Transverse colon (tissue), 4 donors: ENCODE measurements around the gene NRF1. TPM values are rescaled to one million over a fixed set of nuclear protein-coding genes. Genes with fewer than 3 reads are reported as not detected.
"Not testable (repeated sequence)": the region's sequence is repeated elsewhere in the genome, so short reads cannot be mapped to it uniquely, and the experiment has no call there.

ENCODE experiments used
- DNase-seq: peaks from one replicate; pipeline ENCODE4 v3.0.0-alpha.2; 2019
- H3K27ac ChIP-seq, 4 donors: fragments of 200-600 bp; sonication (generic); 2 replicates each; pipeline ENCODE4 v1.5.1; 2016 to 2018; ENCODE audit warnings: inconsistent platforms in 4 of 4
- H3K27me3 ChIP-seq: fragments of 200-600 bp; sonication (generic); 2 replicates; pipeline ENCODE4 v1.5.1; 2017; ENCODE audit warnings: inconsistent platforms
- H3K36me3 ChIP-seq, 4 donors: fragments of 200-600 bp; sonication (generic); 2 replicates each; pipeline ENCODE4 v1.5.1; 2017 to 2019; ENCODE audit warnings: inconsistent platforms in 4 of 4
- H3K4me1 ChIP-seq, 4 donors: fragments of 200-600 bp; sonication (generic); 2 replicates each; pipeline ENCODE4 v1.5.1; 2017 to 2020; ENCODE audit warnings: inconsistent platforms in 4 of 4
- H3K4me3 ChIP-seq, 4 donors: fragments of 200-600 bp; sonication (generic); 1 replicate in 1 of 4; 2 replicates in 3 of 4; pipeline versions ENCODE4 v1.5.1 to v1.6.1; 2017 to 2019; ENCODE audit warnings: inconsistent platforms in 4 of 4
- H3K9me3 ChIP-seq, 2 donors: fragments of 200-600 bp; sonication (generic); 2 replicates each; pipeline ENCODE4 v1.5.1; 2017 to 2019; ENCODE audit warnings: inconsistent platforms in 2 of 2
- CTCF ChIP-seq, 5 experiments: fragments of 200-600 bp in 3 of 5; fragments of 450-650 bp in 2 of 5; sonication (generic) in 3 of 5; IDR thresholded peaks; 1 replicate in 2 of 5; 2 replicates in 3 of 5; pipeline ENCODE4 v1.5.1; 2016 to 2017; ENCODE audit warnings: antibody characterized with exemption in 5 of 5, inconsistent platforms in 3 of 5, mild to moderate bottlenecking in 2 of 5, moderate library complexity in 1 of 5
- EP300 ChIP-seq: sonication (generic); formaldehyde crosslinking; IDR thresholded peaks from one replicate; pipeline ENCODE4 v1.6.1; 2017; ENCODE audit warnings: antibody characterized with exemption, low read depth
- POLR2A ChIP-seq: fragments of 450-650 bp; IDR thresholded peaks from one replicate; pipeline ENCODE4 v1.6.1; 2016; ENCODE audit warnings: antibody characterized with exemption, mild to moderate bottlenecking, moderate library complexity
- POLR2AphosphoS5 ChIP-seq, 3 donors: sonication (generic); formaldehyde crosslinking; IDR thresholded peaks; one replicate each; pipeline ENCODE4 v1.6.1; 2016; ENCODE audit warnings: antibody characterized with exemption in 3 of 3
- WGBS, 2 donors: methylation state at CpG; one replicate each; pipeline ENCODE4 v1.1.5; 2018; ENCODE audit warnings: low coverage in 1 of 2; 5-methylcytosine and 5-hydroxymethylcytosine counted together
- in situ Hi-C, 4 donors: fragments of 200-750 bp; cut with MboI; loops; one replicate each; pipeline versions ENCODE4 v1.15.0 to v1.15.1; 2017; ENCODE audit warnings: low sequenced_read_pairs in 3 of 4, low pct_ligation_motif_present in 1 of 4, low pct_unique_long_range_greater_than_20kb in 1 of 4
- intact Hi-C: fragments of 100-400 bp; cut with DNase I; formaldehyde crosslinking; loops from one replicate; pipeline ENCODE4 v1.15.1; 2023; ENCODE audit warnings: low total_unique reads
- total RNA-seq, 4 donors: library from RNA; depleted of rRNA; stranded (reverse); fragments of >200 nt; gene quantifications; one replicate each; pipeline ENCODE4 v1.1.0, GENCODE V29; 2016

NRF1 gene
- total RNA-seq, 4 donors from 2014 or later, result 11.6 to 21.5 (median 15.3) TPM

GRCh38 chr7:129588268-129588667 is 23.3 kb upstream of the NRF1 start:
- intact Hi-C loops (no loop called here), in situ Hi-C loops (no loop called here)
- Histone ChIP-seq H3K4me3 (no peak overlapping the region), H3K9me3 (peaks cover 24 to 27% of the 10 kb centered on the region in 2 donors), H3K4me1 (no peaks in the 10 kb centered on the region), H3K27me3 (no peaks in the 10 kb centered on the region), H3K27ac (no peak overlapping the region), H3K36me3 (no peaks in the 10 kb centered on the region)
- no peak for DNase-seq
- TF ChIP-seq POLR2AphosphoS5 (IDR thresholded peaks at IDR 0.05), result no peak
- no peak for TF ChIP-seq EP300
- TF ChIP-seq POLR2A, result no peak
- no peak for TF ChIP-seq CTCF (IDR thresholded peaks at IDR 0.05)

- 73 to 81% methylated on average over 2 to 4 of the region's 4 CpGs for WGBS, 2 donors
- Histone ChIP-seq H3K27me3 (no peaks in the 10 kb centered on the region), H3K4me3 (no peak overlapping the region), H3K4me1 (no peaks in the 10 kb centered on the region), H3K36me3 (no peaks in the 10 kb centered on the region), H3K9me3 (peaks cover 5 to 6% of the 10 kb centered on the region in 2 donors), H3K27ac (no peak overlapping the region)
- in situ Hi-C loops, result no loop called here
- intact Hi-C loops, result no loop called here
- no peak for DNase-seq
- TF ChIP-seq CTCF (IDR thresholded peaks at IDR 0.05) (no peak), EP300 (no peak)
These were observed 19.7 kb upstream of the NRF1 start for GRCh38 chr7:129591868-129592267.

GRCh38 chr7:129596386-129596785 is 15.1 kb upstream of the NRF1 start:
- H3K4me1 ChIP-seq, H3K9me3 ChIP-seq, in situ Hi-C loops, H3K36me3 ChIP-seq, DNase-seq, intact Hi-C loops, H3K27me3 ChIP-seq, H3K4me3 ChIP-seq, H3K27ac ChIP-seq: not testable (repeated sequence)
- WGBS, 2 donors, result 83 to 94% methylated on average over 6 of the region's 6 CpGs

GRCh38 chr7:129597672-129598071 is 13.8 kb upstream of the NRF1 start:
- Histone ChIP-seq H3K4me1 (no peaks in the 10 kb centered on the region), H3K36me3 (no peaks in the 10 kb centered on the region), H3K27me3 (peaks cover 7% of the 10 kb centered on the region), H3K9me3 (no peaks in the 10 kb centered on the region), H3K27ac (no peak overlapping the region), H3K4me3 (no peak overlapping the region)
- TF ChIP-seq CTCF (IDR thresholded peaks at IDR 0.05) (no peak), EP300 (no peak), POLR2A (no peak), POLR2AphosphoS5 (IDR thresholded peaks at IDR 0.05) (no peak)
- no peak for DNase-seq
- in situ Hi-C loops (no loop called here), intact Hi-C loops (no loop called here)

- no peaks in the 10 kb centered on the region for H3K36me3 ChIP-seq
- no peaks in the 10 kb centered on the region for H3K9me3 ChIP-seq
- WGBS, 2 donors, result 88 to 93% methylated on average over 4 to 5 of the region's 5 CpGs
- H3K4me1 ChIP-seq, result no peaks in the 10 kb centered on the region
- TF ChIP-seq POLR2A, result no peak
- TF ChIP-seq CTCF (IDR thresholded peaks at IDR 0.05), result no peak
- no peak for TF ChIP-seq POLR2AphosphoS5 (IDR thresholded peaks at IDR 0.05)
- no peak for TF ChIP-seq EP300
- H3K27ac ChIP-seq, result no peak overlapping the region
- intact Hi-C loops, result no loop called here
- in situ Hi-C loops, result no loop called here
- peaks cover 7% of the 10 kb centered on the region for H3K27me3 ChIP-seq
- no peak for DNase-seq
- no peak overlapping the region for H3K4me3 ChIP-seq
These were observed 12.3 kb upstream of the NRF1 start for GRCh38 chr7:129599174-129599573.

- H3K4me1 ChIP-seq, H3K27ac ChIP-seq, H3K27me3 ChIP-seq, H3K9me3 ChIP-seq, H3K4me3 ChIP-seq, intact Hi-C loops, DNase-seq, H3K36me3 ChIP-seq, in situ Hi-C loops: not testable (repeated sequence)
- 67 to 68% methylated on average over 2 to 5 of the region's 5 CpGs for WGBS, 2 donors
These were observed 7.9 kb upstream of the NRF1 start for GRCh38 chr7:129603594-129603993.

GRCh38 chr7:129604021-129604420 is 7.5 kb upstream of the NRF1 start:
- DNase-seq, H3K4me1 ChIP-seq, H3K36me3 ChIP-seq, H3K4me3 ChIP-seq, intact Hi-C loops, H3K27me3 ChIP-seq, H3K9me3 ChIP-seq, in situ Hi-C loops, H3K27ac ChIP-seq: not testable (repeated sequence)
- WGBS, 2 donors, result 87 to 93% methylated on average over 3 of the region's 3 CpGs
